Measurements from ENCODE around the gene MORC4.
A peak's percentile ranks its signal among the peaks of the same experiment; 100 is the strongest.
"Not testable (repeated sequence)": the region's sequence is repeated elsewhere in the genome, so short reads cannot be mapped to it uniquely, and the experiment has no call there.

Gene MORC4

GRCh38 chrX:107000013-107000515 lies at the start of gene MORC4:
TSS of gene MORC4 (minus strand) at chrX:107000212. CDS start at chrX:106999969, 243 bp downstream.
- DNase-seq (ENCODE audit: low read depth in 1 of 2, low spot score in 1 of 2): peak; percentile 22 to 51

GRCh38 chrX:107047622-107048021 lies 47.6 kb upstream of the MORC4 start:
- no peak for DNase-seq (ENCODE audit: low read depth in 1 of 2, low spot score in 1 of 2)

GRCh38 chrX:107029752-107030151 lies 29.7 kb upstream of the MORC4 start:
- no peak for DNase-seq (ENCODE audit: low read depth in 1 of 2, low spot score in 1 of 2)

- DNase-seq (ENCODE audit: low read depth in 1 of 2, low spot score in 1 of 2): no peak
These were observed 25.5 kb upstream of the MORC4 start for GRCh38 chrX:107025545-107025944.

DNA sequence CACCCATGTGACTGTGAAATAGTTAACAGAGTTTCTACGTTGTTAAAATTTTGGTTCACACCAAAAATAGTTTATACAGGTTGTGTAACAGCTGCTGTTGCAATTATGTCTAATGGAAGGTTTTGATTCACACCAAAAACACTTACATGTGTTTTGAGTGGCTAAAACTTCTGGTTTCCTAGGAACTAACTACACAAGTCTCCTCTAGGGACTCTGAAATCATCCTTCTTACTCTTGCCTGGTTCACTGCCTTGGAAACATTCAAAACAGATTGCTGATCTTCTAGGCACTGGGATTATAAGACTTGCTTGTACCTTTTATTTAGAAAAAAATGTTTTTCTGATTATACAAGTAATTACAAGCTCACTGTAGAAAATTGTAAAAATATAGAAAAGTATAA lies 14.9 kb upstream of the MORC4 start:
- no peak for DNase-seq (ENCODE audit: low read depth in 1 of 2, low spot score in 1 of 2)

GRCh38 chrX:107008034-107008433 lies 8.0 kb upstream of the MORC4 start:
- no peak for DNase-seq (ENCODE audit: low read depth in 1 of 2, low spot score in 1 of 2)

GRCh38 chrX:106999002-106999975 lies 723 bp downstream of the MORC4 start:
- peak; percentile 8 to 15 for DNase-seq (ENCODE audit: low read depth in 1 of 2, low spot score in 1 of 2)

GRCh38 chrX:106997611-106998010 lies 2.4 kb downstream of the MORC4 start:
- no peak for DNase-seq (ENCODE audit: low read depth in 1 of 2, low spot score in 1 of 2)

DNA sequence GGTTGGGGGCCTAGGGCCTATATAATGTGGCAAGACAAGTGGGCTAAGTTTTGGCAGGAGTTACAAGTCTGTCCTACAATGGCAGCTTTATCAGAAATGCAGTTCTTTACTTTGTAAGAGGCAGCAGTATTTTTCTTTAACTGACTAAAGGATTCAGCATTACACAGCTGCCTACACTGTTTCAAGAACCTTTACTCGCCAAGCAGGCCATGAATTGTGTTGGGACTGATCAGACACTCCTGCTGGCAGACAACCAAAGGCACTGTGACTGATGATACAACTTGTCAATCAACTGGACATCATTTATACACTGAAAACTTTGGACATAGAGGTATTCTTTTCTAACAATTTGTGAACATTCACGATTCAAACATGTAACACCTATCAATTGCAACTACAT lies 4.3 kb downstream of the MORC4 start:
- DNase-seq (ENCODE audit: low read depth in 1 of 2, low spot score in 1 of 2): no peak

- no peak for DNase-seq (ENCODE audit: low read depth in 1 of 2, low spot score in 1 of 2)
These were observed 12.5 kb downstream of the MORC4 start for GRCh38 chrX:106987488-106987887.

DNA sequence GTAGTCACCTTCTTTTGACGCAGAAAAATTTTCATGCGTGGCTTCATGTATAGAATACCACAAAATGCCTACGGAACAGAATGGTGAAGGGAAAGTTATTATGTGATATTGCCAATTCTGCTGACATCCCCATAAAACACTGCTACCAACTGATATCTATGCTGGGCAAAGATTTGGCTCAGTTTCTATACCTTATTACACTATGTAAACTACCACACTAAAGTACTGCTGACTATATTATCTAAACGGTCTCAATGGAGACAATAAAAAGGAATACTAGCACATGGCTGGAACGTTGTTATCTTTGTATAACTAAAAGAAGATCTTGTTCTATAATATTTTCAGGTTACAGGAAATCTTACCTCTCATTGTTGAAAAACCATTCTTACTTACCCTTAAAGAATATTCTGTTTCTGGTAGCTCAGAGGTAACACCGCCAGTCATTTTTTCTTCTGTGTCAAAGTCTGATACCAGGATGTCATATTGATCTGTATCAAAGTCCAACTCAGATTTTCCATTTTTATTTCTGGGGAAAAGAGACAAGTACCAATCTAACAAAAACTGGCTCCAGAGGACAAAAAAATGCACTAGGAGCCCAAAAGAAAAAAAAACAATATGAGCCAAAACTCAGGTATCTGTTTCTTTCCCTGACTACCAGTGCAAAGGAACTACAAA lies 18.9 kb downstream of the MORC4 start:
- no peak for DNase-seq (ENCODE audit: low read depth in 1 of 2, low spot score in 1 of 2)

DNA sequence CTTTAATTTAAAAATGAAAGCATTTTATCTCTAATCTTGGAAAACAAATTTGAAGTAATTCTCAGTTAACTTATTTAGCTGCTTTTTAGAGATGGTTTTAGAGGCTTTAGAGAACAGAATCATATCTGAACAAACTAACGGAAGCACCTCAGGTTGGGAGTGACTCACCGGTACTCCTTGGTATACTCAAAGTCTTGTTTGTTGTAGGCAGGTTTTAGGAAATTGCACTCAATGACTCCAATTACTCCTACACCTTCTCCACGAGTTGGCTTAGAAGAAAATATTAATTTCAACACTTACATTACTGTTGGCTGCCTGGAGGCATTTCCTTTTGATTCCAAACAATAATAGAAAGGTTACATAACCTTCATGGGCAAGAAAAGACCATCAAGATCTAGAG lies 23.6 kb downstream of the MORC4 start:
- DNase-seq (ENCODE audit: low read depth in 1 of 2, low spot score in 1 of 2): no peak

DNA sequence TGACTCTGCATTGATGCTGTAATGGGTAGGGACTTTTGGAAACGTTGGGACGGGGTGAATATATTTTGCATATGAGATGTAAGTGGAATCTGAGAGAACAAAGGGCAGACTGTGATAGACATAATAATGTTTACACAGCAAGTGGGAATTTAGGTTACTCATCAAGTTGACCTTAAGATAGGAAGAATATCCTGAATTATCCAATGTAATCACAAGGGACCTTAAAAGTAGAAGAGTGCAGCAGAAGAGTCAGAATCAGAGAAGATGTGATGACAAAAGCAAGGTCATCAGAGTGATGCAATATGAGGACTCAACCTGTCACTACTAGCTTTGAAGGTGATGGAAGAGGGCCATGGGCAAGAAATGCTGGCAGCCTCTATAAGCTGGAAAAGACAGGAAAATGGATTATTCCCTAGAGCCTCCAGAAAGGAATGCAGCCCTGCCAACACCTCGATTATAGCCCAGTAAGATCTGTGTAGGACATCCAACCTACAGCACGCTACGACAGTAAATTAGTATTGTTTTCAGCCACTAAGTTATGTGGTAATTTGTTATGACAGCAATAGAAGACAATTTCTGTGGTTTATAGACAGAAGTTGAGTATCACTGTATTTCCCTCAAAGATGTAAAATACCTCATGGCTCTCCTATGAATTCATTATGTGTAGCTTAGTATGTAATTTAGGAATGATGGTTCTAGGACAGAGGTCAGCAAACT lies 26.4 kb downstream of the MORC4 start:
- DNase-seq (ENCODE audit: low read depth in 1 of 2, low spot score in 1 of 2): no peak

DNA sequence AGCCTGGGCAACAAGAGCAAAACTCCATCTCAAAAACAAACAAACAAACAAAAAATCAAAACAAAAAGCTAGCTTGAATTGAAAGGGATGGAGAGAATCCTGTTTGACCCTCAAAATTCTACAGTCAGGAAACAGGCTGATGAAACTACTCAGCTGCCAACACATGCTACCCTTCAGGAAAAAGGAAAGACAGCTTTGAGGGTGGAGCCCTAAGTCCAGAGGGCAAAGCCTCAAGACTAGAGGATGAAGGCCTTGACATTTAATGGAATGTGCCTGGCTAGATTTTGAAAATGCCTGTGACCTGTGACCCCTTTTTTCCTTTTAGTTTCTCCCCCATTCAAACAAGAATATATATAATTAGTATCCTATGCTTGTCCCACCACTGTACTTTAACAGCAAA lies 27.1 kb downstream of the MORC4 start:
- no peak for DNase-seq (ENCODE audit: low read depth in 1 of 2, low spot score in 1 of 2)

GRCh38 chrX:106966547-106966946 lies 33.5 kb downstream of the MORC4 start:
- DNase-seq (ENCODE audit: low read depth in 1 of 2, low spot score in 1 of 2): not testable (repeated sequence)

DNA sequence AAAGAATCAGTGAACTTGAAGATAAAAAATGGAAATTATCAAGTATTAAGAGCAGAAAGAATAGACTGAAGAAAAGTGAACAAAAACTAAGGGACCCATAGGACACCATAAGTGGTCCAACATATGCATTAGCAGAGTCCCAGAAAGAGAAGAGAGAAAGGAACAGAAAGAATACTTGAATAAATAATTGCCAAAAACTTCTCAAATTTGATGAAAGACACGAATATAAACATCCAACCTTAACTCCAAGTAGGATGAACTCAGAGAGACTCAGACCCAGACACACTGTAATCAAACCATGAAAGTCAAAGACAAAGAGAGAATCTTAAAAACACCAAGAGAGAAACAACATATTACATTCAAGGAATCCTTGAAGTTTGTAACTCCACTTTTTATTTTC lies 35.7 kb downstream of the MORC4 start:
- DNase-seq (ENCODE audit: low read depth in 1 of 2, low spot score in 1 of 2): no peak

GRCh38 chrX:106963111-106963510 lies 36.9 kb downstream of the MORC4 start:
- DNase-seq (ENCODE audit: low read depth in 1 of 2, low spot score in 1 of 2): no peak

DNA sequence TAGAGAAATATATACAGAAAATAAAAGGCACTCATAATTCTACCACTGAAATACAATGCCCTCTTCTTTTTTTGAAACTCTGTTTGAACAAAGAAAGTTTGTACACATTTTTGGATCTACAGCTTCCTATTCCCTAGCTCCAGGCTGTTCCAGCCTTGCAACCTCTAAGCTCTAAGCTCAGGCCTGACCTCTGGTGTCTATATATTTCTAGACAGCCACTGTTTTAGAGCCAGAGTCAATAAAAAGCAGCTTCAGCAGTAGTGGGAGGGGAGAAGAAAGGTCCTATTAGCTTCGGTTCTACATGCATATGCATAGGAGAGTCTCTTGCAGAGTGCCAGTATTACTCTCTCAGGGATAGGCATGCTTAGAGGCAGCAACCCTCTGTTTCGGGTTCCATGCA lies 40.1 kb downstream of the MORC4 start:
- no peak for DNase-seq (ENCODE audit: low read depth in 1 of 2, low spot score in 1 of 2)

DNA sequence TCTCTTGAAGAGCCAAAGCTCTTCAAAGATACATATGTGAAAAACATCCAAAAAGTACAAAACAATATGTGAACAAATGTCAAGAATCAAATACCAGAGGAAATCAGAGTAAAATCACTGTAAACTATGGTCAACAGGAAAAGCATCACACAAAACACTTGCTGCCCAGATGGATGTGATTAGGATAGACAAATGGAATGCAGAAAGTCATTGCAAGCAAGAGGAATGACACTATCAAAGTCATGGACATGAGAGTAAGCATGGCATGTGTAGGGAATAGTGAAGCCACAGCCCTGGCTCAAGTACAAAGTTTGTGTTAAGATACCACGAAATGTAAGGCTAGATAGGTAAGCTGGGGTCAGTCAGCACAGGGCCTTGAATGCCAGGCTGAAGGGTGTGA lies 42.2 kb downstream of the MORC4 start:
- no peak for DNase-seq (ENCODE audit: low read depth in 1 of 2, low spot score in 1 of 2)

GRCh38 chrX:106955004-106955772 lies 44.8 kb downstream of the MORC4 start:
- no peak for DNase-seq (ENCODE audit: low read depth in 1 of 2, low spot score in 1 of 2)

DNA sequence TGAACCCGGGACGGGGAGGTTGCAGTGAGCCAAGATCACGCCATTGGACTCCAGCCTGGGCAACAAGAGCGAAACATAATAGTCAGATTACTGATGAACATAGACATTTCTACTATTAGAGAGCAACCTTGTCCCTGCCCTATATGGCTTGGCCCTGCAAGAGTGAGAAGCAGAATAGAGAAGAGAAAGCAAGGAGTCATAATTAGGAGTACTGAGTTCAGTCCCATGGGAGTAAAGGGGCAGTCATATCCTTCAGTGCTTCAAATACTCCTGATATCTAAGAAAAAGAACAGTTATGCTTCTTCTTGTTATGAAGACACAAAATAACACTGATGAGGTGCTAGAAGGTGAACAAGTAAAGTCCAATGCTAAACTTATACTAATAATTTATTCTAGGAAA lies 46.0 kb downstream of the MORC4 start:
- DNase-seq (ENCODE audit: low read depth in 1 of 2, low spot score in 1 of 2): no peak

Measured in stimulated activated CD4-positive, alpha-beta T cell treated with anti-CD3 and anti-CD28 coated beads, Interleukin-15, amount 100 ng/mL, for 1 hour (primary cell).